SK-N-SH (cell line): ENCODE results near the gene KYAT1. TPM values are rescaled to one million over a fixed set of nuclear protein-coding genes. Genes with fewer than 3 reads are reported as not detected.

Source experiments
- CTCF ChIA-PET: fragments of 300-600, 350-600 bp; formaldehyde crosslinking; extraction: SDS; loops from one replicate; lab custom pipeline; 2021; lab: Yijun Ruan, JAX
- POLR2A ChIA-PET: fragments of 350-600 bp; sonication (Branson Sonifier 250); formaldehyde crosslinking; extraction: SDS; loops from one replicate; lab custom pipeline; 2020; ENCODE audit warnings: antibody characterized with exemption, inconsistent platforms; lab: Yijun Ruan, JAX
- DNase-seq: peaks from one replicate; pipeline ENCODE4 v3.0.0; 2012
- H2AFZ ChIP-seq: fragments of 200-600 bp; sonication (generic); 2 replicates; pipeline ENCODE4 v1.8.1; 2016; ENCODE audit warnings: antibody characterized with exemption, mild to moderate bottlenecking, low read depth
- H3F3A ChIP-seq: fragments of 200-600 bp; sonication (generic); replicated peaks from 2 replicates; pipeline ENCODE3; 2016; ENCODE audit warnings: antibody characterized with exemption, mild to moderate bottlenecking; ENCODE audit not compliant: insufficient read depth
- H3K27ac ChIP-seq, 2 experiments: fragments of 200-500 bp in 1 of 2; fragments of 200-600 bp in 1 of 2; sonication (Bioruptor generic) in 1 of 2; sonication (generic), shearing (Covaris generic) in 1 of 2; 2 replicates each; pipeline versions ENCODE4 v1.5.1 to v1.6.1; 2014 to 2016; ENCODE audit warnings: low read depth in 2 of 2, inconsistent platforms in 1 of 2, low read length in 1 of 2, mild to moderate bottlenecking in 1 of 2, mixed read lengths in 1 of 2
- H3K27me3 ChIP-seq: fragments of 200-600 bp; sonication (generic), shearing (Covaris generic); 2 replicates; pipeline ENCODE4 v1.6.1; 2016; ENCODE audit warnings: mixed run types; ENCODE audit not compliant: insufficient read depth
- H3K36me3 ChIP-seq, 2 experiments: fragments of 200-500 bp in 1 of 2; fragments of 200-600 bp in 1 of 2; sonication (Bioruptor generic) in 1 of 2; sonication (generic) in 1 of 2; replicated peaks in 1 of 2; 2 replicates each; pipeline versions ENCODE3 to v1.5.1; 2014 to 2016; ENCODE audit warnings: low read length in 1 of 2, mild to moderate bottlenecking in 1 of 2; ENCODE audit not compliant: insufficient read depth in 2 of 2, control insufficient read depth in 1 of 2
- H3K4me1 ChIP-seq, 2 experiments: fragments of 200-500 bp in 1 of 2; fragments of 200-600 bp in 1 of 2; sonication (Bioruptor generic) in 1 of 2; sonication (generic), shearing (Covaris generic) in 1 of 2; 2 replicates each; pipeline versions ENCODE4 v1.5.1 to v1.6.1; 2014 to 2016; ENCODE audit warnings: low read depth in 1 of 2, low read length in 1 of 2, mixed run types in 1 of 2; ENCODE audit not compliant: insufficient read depth in 2 of 2, control insufficient read depth in 1 of 2
- H3K4me2 ChIP-seq: fragments of 200-600 bp; sonication (generic), shearing (Covaris generic); 2 replicates; pipeline ENCODE4 v1.6.1; 2017; ENCODE audit warnings: mixed run types
- H3K4me3 ChIP-seq, 2 experiments: fragments of 200-500 bp in 1 of 2; fragments of 200-600 bp in 1 of 2; sonication (Bioruptor generic) in 1 of 2; sonication (generic), shearing (Covaris generic) in 1 of 2; 2 replicates each; pipeline versions ENCODE4 v1.5.1 to v1.8.1; 2014 to 2016; ENCODE audit warnings: low read depth in 2 of 2, inconsistent platforms in 1 of 2, low read length in 1 of 2, mild to moderate bottlenecking in 1 of 2, mixed read lengths in 1 of 2, moderate library complexity in 1 of 2
- H3K79me2 ChIP-seq: fragments of 200-600 bp; sonication (generic); 2 replicates; pipeline ENCODE4 v1.8.1; 2017; ENCODE audit warnings: mild to moderate bottlenecking; ENCODE audit not compliant: insufficient read depth
- H3K9ac ChIP-seq: fragments of 200-600 bp; sonication (generic); 2 replicates; pipeline ENCODE4 v1.6.1; 2017; ENCODE audit warnings: mixed run types
- H3K9me2 ChIP-seq: fragments of 200-600 bp; sonication (generic); 2 replicates; pipeline ENCODE4 v1.6.1; 2017; ENCODE audit warnings: mixed run types
- H3K9me3 ChIP-seq: fragments of 200-600 bp; sonication (generic); 2 replicates; pipeline ENCODE4 v1.6.1; 2017; ENCODE audit warnings: mixed run types, mild to moderate bottlenecking, moderate library complexity
- H4K20me1 ChIP-seq: fragments of 200-600 bp; sonication (generic); 2 replicates; pipeline ENCODE4 v1.6.1; 2017; ENCODE audit warnings: mild to moderate bottlenecking, mixed run types; ENCODE audit not compliant: insufficient read depth
- ELF1 ChIP-seq: IDR thresholded peaks from 2 replicates; pipeline ENCODE4 v1.4.0; 2012
- EP300 ChIP-seq, 2 experiments: IDR thresholded peaks; 2 replicates each; pipeline versions ENCODE4 v1.4.0 to v1.6.1; 2012; ENCODE audit warnings: borderline replicate concordance in 1 of 2, low read depth in 1 of 2, low read length in 1 of 2
- FOSL2 ChIP-seq: IDR thresholded peaks from 2 replicates; pipeline ENCODE4 v1.4.0; 2012; ENCODE audit warnings: low read depth, mild to moderate bottlenecking, moderate library complexity, borderline replicate concordance
- FOXJ3 ChIP-seq: sonication (generic); formaldehyde crosslinking; IDR thresholded peaks from 2 replicates; pipeline ENCODE4 v1.5.1; 2020; ENCODE audit warnings: mild to moderate bottlenecking, missing genetic modification reagents
- FOXM1 ChIP-seq: IDR thresholded peaks from 2 replicates; pipeline ENCODE4 v1.4.0; 2012; ENCODE audit warnings: low read depth, mild to moderate bottlenecking
- GABPA ChIP-seq: IDR thresholded peaks from 2 replicates; pipeline ENCODE4 v1.4.0; 2012; ENCODE audit warnings: low read depth, mild to moderate bottlenecking
- MEF2A ChIP-seq: IDR thresholded peaks from 2 replicates; pipeline ENCODE4 v1.4.0; 2012; ENCODE audit warnings: low read depth, borderline replicate concordance
- MXI1 ChIP-seq: IDR thresholded peaks from 2 replicates; pipeline ENCODE4 v1.6.1; 2012; ENCODE audit warnings: mild to moderate bottlenecking, low read depth, low read length, improper control_type of control experiment
- NFIC ChIP-seq: IDR thresholded peaks from 2 replicates; pipeline ENCODE4 v1.4.0; 2012; ENCODE audit warnings: borderline replicate concordance
- NRF1 ChIP-seq: IDR thresholded peaks from 2 replicates; pipeline ENCODE4 v1.6.1; 2012; ENCODE audit warnings: low read depth, mild to moderate bottlenecking, low read length
- POLR2AphosphoS5 ChIP-seq: IDR thresholded peaks from 2 replicates; pipeline ENCODE4 v1.6.1; 2012; ENCODE audit warnings: low read depth, low read length
- RAD21 ChIP-seq: IDR thresholded peaks from 2 replicates; pipeline ENCODE4 v1.6.1; 2012; ENCODE audit warnings: mild to moderate bottlenecking, low read length
- RCOR1 ChIP-seq: fragments of 150-350 bp; IDR thresholded peaks from 2 replicates; pipeline ENCODE4 v1.6.1; 2017; ENCODE audit warnings: antibody characterized with exemption, low read length
- TAF1 ChIP-seq: IDR thresholded peaks from 2 replicates; pipeline ENCODE4 v1.6.1; 2012; ENCODE audit warnings: low read depth, mild to moderate bottlenecking, low read length, moderate library complexity, borderline replicate concordance
- TCF12 ChIP-seq: IDR thresholded peaks from 2 replicates; pipeline ENCODE4 v1.4.0; 2012
- TEAD4 ChIP-seq: IDR thresholded peaks from 2 replicates; pipeline ENCODE4 v1.4.0; 2012; ENCODE audit warnings: mild to moderate bottlenecking, borderline replicate concordance; ENCODE audit not compliant: insufficient read depth
- YY1 ChIP-seq: IDR thresholded peaks from 2 replicates; pipeline ENCODE4 v1.4.0; 2012; ENCODE audit warnings: low read depth, mild to moderate bottlenecking
- WGBS: methylation state at CpG from one replicate; pipeline ENCODE4 v1.1.6; 2017; ENCODE audit warnings: low lambda C conversion rate; 5-methylcytosine and 5-hydroxymethylcytosine counted together
- polyA plus RNA-seq, 3 experiments: library from polyadenylated mRNA; depleted of rRNA; stranded (reverse); fragments of >200 nt; gene quantifications; 2 replicates each; pipeline ENCODE4 v1.2.3, GENCODE V29; 2012
- TF ChIP-seq, protein P1 (sequence below): fragments of 200-600 bp; sonication (generic); IDR thresholded peaks from 2 replicates; pipeline ENCODE4 v1.6.1; 2017; ENCODE audit warnings: antibody characterized with exemption, mild to moderate bottlenecking, moderate library complexity
- TF ChIP-seq, protein P2 (sequence below): IDR thresholded peaks from 2 replicates; pipeline ENCODE4; 2012
- TF ChIP-seq, protein P3 (sequence below): fragments of 150-350 bp; IDR thresholded peaks from 2 replicates; pipeline ENCODE4 v1.6.1; 2017; ENCODE audit warnings: antibody characterized with exemption, low read length, low read depth, borderline replicate concordance

KYAT1 gene
- polyA plus RNA-seq, 1 of the 3 experiments (the other 2 are of a cell fraction), result 9.4 TPM

DNA sequence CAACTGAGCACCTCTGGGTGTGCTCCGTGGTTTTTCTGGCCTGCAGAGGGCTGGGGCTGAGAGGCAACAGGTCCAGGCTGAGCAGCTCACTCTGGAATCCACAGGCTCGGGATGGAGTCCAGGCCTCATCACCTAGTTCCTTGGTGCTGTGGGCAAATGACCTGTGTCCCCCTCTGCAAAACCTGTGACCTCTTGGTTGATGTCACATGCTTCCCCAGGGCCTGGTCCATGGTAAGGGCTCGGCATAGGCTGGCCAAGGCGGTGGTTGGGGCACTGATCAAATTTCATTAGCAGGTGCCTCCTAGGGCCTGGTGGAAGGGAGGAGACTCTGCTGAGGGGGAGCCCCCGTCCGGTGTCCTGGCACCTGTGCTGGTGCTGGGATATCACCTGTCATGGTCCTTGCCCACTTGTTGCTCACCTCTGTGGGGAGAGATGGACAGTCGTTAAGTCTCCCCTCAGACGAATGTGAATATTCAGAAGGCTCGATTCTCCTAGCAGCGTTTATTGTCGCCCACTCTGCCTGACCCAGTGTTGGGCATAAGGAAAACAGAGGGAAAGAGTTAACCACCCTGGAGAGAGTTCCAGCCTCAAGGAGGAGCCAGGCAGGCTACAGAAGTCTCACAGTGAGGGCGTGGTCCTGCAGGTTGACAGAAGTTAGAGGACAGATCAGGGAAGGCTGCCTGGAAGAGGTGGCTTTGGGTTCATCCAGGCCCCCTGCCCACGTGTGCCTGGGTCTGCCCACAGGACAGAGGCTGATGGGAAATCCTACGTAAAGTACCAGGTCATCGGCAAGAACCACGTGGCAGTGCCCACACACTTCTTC lies 60.0 kb downstream of the KYAT1 start:
- Histone ChIP-seq H3F3A (peaks cover 23% of the 10 kb centered on the region), H4K20me1 (peaks cover 6% of the 10 kb centered on the region; the same call in 1 of the 2 replicates), H3K79me2 (peaks cover 5% of the 10 kb centered on the region; the same call in 1 of the 2 replicates), H3K27ac (no peak overlapping the region), H3K9ac (no peak overlapping the region), H3K4me1 (peaks cover 0 to 17% of the 10 kb centered on the region in 2 experiments; a peak in 1 of 4 replicates), H3K4me3 (no peak overlapping the region), H3K9me3 (no peaks in the 10 kb centered on the region), H2AFZ (no peak overlapping the region), H3K9me2 (no peaks in the 10 kb centered on the region), H3K4me2 (no peak overlapping the region), H3K36me3 (peaks cover 21 to 48% of the 10 kb centered on the region in 2 experiments), H3K27me3 (no peaks in the 10 kb centered on the region)
- POLR2A ChIA-PET, result no interaction called here
- CTCF ChIA-PET, result interaction anchor here (1.9 kb wide), 1 partner anchor 12 kb away, joined by 4 read pairs; no protein-coding TSS in a partner anchor
- TF ChIP-seq RCOR1 (no peak), FOSL2 (no peak), NFIC (no peak), POLR2AphosphoS5 (no peak), EP300 (IDR thresholded peaks at IDR 0.05; ENCODE audit: borderline replicate concordance in 1 of 2, low read depth in 1 of 2, low read length in 1 of 2) (no peak), YY1 (no peak), NRF1 (no peak), FOXM1 (no peak), FOXJ3 (CRISPR knock-in tag) (no peak), GABPA (no peak), ELF1 (no peak), TAF1 (no peak), MEF2A (no peak), TEAD4 (no peak), TCF12 (no peak), RAD21 (no peak), MXI1 (no peak)
- TF ChIP-seq, protein P1, sequence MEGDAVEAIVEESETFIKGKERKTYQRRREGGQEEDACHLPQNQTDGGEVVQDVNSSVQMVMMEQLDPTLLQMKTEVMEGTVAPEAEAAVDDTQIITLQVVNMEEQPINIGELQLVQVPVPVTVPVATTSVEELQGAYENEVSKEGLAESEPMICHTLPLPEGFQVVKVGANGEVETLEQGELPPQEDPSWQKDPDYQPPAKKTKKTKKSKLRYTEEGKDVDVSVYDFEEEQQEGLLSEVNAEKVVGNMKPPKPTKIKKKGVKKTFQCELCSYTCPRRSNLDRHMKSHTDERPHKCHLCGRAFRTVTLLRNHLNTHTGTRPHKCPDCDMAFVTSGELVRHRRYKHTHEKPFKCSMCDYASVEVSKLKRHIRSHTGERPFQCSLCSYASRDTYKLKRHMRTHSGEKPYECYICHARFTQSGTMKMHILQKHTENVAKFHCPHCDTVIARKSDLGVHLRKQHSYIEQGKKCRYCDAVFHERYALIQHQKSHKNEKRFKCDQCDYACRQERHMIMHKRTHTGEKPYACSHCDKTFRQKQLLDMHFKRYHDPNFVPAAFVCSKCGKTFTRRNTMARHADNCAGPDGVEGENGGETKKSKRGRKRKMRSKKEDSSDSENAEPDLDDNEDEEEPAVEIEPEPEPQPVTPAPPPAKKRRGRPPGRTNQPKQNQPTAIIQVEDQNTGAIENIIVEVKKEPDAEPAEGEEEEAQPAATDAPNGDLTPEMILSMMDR, result no peak
- TF ChIP-seq, protein P2, sequence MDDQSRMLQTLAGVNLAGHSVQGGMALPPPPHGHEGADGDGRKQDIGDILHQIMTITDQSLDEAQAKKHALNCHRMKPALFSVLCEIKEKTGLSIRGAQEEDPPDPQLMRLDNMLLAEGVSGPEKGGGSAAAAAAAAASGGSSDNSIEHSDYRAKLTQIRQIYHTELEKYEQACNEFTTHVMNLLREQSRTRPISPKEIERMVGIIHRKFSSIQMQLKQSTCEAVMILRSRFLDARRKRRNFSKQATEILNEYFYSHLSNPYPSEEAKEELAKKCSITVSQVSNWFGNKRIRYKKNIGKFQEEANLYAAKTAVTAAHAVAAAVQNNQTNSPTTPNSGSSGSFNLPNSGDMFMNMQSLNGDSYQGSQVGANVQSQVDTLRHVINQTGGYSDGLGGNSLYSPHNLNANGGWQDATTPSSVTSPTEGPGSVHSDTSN, result no peak
- TF ChIP-seq, protein P3, sequence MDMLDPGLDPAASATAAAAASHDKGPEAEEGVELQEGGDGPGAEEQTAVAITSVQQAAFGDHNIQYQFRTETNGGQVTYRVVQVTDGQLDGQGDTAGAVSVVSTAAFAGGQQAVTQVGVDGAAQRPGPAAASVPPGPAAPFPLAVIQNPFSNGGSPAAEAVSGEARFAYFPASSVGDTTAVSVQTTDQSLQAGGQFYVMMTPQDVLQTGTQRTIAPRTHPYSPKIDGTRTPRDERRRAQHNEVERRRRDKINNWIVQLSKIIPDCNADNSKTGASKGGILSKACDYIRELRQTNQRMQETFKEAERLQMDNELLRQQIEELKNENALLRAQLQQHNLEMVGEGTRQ, result no peak
- 95% methylated on average over 14 of the region's 16 CpGs for WGBS
- no peak for DNase-seq
